GM18909 (cell line): ENCODE measurements around the gene VPS18.

Source experiments
- ATAC-seq: cut with Tn5 transposase; IDR thresholded peaks from one replicate; pipeline ENCODE4 v1.9.1; 2021; ENCODE audit warnings: mild to moderate bottlenecking; ENCODE audit not compliant: unreplicated experiment, poor library complexity

The VPS18 gene

DNA sequence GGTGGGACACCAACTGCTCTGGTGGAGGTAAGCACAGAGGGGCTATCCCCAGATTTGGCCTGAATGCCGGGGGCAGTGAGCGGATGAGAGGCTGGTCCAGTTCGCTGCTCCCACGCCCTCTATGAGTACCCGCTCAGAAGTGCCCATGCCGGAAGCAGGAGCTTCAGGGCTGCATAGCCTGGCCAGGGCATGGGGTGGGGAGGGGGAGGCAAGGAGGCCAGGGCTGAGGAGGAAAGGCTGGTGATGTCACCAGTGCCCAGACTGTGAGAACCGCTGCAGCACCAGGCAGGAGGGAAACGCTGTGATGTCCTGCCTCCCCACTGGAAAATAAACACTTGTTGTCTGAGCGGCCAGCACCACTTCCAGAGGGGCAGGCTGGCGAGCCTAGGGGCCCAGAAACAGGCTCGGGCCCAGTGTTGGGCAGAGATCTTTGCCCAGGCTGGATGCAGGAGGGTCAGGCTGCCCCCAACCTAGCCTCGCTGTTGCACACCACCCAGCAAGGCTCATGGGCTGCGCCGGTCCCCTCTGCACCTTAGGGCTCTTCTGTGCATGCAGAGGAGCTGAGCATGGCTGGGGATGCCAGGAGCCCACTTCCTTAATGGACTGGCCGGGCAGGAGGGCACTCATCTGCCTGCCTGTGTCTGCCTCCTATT is 24.0 kb downstream of the VPS18 start:
- no peak for ATAC-seq

DNA sequence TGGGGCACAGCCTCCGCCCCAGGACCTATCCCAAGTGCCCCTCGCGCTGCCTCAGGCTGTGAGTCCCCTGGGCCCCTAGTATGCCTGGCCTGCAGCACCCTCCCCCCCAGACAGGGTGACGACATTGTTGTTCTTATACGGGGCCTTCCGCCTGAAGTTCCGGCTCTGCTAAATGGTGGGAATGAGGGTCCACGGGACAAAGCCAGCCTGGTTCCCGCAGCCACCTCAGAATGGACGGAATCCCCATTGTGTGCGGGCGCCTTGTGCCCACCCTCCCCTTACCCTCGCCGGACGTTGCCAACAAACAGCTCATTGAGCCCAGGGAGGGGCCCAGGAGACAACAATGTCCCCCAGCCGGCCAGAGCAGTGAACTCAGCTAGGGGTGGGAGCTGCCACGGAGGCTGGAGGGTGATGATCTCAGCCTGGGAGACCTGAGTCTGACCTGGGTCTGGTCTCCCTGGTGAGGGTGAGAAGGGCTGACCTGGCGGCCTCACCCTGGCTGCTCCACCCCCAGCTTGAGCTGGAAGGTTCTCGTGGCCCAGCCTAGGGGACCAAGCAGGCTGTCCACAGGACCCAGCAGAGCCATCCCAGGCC is 24.6 kb downstream of the VPS18 start:
- ATAC-seq = no peak

DNA sequence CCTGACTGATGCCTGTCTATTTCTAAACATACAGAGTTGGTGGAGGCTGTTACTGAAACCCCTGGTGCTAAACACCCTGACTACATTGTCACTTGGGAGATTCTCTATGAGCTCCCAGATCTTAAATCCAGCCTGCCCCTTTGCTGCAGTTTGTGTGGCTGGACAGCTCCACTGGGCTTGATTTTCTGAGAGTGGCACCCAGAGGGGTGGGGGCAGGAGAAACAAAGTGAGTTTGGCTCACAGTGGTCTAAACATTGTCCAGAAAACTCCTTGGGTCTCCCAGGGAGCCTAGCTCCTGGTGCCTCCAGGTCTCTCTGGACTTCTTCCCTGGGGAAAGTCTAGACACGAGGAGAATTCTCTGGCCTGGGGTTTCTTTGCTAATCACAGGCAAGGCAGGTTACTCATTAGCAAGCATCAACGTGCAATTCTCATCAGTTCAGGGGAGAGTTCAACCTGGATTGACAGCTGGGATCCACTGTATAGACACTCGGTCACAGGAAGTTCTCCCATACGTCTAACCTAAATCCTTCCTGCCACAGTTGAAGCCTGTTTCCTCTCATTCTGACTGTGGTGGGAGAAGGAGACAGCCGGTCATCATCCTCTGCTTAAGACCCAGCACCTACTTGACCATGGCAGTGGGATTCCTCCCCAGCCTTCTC is 27.8 kb downstream of the VPS18 start:
- no peak for ATAC-seq

DNA sequence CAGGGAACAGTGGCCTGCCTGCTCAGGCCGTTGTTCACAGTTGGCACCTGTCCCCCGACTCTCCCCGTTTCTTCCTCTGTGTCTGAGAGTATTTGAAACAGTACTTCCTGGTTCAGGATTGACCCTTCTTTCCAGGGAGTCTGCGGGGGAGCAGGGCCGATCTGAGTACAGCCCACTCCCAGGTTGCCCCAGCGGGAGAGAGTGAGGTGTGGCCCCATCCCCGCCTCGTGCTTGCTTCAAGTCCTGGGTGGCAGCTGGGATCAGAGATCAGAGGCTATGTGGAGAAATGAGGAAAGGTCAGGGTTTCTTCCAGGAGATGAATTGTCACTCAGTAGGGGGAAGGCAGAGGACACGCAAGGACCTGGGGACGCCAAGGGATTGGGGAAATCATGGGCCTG is 28.4 kb downstream of the VPS18 start:
- ATAC-seq = no peak

DNA sequence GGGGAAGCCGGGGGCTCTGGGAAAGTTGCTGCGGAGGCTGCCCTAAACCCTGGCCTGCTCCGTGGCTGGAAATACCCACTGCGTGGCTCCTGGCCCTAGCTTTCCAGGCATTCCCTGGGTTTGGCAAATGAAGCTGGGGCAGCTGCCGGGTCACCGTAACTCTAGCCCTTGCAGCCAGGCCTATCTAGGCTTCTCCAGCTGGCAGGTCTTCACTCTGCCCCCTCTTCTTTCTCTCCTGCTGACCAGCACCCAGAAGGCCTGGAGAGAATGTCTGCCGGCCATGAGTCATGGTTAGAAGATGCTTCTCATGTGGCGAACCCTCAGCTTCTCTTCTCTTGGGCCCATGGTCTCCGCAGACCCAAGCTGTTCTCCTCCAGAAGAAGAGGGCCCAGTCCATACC is 29.3 kb downstream of the VPS18 start:
- no peak for ATAC-seq

DNA sequence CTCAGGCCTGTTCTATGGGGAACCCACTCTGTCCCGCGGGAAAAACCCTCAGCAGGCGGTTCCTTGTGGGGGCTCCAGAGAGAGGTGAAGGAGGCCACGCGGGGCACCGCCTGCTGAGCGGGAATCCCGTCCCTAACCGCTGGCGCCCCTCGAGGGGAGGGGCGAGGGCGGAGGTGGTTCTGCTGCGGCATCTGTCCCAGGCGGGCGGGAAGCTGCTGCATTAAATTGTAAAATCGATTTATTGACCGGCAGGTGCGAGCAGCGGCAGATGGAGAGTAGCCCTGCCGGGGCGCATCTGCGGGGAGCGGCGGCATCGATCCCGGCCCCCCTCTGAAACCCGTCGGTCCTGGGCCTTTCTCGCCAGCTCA is 31.2 kb downstream of the VPS18 start:
- ATAC-seq = no peak

DNA sequence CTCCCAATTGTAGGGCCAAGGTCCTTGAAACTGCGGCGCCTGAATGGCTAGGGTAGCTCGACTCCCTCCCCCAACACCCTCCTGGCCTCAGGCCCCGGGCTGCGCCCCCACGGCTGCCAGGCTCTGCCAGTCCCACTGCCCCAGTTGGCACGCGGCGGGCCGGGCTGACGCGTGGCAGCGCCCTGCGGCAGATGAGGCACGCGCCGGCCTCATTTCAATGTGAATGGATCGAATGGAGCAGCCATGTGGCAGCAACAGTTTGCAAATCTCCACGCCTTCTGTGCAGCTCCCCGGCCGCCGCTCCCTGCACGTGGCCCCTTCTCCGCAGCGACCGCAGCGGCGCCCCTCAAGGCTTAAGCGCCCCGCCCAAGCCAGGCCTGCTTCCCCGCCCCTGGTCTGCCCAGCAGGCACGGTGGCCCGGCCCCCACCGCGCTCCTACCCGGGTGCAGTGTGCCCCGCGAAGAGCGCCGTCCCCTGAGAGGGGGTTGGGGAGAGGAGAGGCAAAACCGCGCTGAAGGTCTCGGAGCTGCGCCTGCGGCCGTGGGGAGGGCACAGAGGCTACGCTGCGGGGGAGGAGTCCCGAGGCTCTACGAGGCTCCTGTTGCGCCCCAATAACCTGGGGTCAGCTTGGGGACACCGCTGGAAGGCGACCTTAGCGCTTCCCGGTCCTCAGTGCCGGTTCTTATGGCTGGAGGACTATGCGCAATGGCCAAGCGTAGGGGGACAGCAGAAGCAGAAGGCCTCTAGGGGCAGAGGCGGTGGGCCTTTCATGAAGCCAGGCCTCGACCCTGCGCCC is 31.8 kb downstream of the VPS18 start:
- no peak for ATAC-seq

DNA sequence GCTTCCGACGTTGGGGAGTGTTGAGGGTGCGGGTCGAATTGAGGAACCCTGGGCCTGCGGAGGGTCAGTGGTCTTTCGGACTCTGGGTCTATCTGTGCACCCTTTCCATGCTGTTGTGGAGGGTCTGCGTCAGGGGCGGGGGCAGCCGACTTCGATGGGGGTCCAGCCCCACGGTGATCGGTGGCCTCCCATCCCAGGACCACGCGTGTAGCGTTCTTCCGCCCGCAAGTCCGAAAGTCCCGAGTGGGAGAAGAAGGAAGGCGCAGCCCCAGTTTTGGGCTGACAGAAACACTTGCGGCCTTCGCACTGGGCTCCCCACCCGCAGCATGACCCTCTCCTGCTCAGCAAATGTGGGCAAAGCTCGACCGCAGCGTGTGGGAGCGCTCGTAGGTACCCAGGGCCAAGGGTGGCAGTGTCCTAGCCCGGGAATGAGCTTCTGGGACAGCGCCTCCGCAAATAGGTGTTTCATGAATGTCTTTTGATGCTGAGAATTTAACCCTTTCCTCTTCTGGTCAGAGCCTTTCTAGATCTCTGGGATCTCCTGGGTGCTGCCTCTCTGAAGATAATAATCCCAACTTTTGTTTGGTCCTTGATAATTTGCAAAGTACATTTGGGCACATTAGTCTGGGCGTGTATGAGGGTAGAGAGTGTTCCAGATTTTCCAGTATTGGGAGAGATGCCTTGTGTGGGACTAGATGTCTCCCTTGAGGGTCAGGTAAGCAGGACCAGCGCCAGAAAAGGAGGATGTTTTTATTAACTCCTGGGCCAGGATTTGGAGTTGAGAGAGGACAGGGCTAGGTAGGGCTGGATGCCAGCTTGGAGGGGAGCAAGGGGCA is 32.6 kb downstream of the VPS18 start:
- ATAC-seq = no peak

DNA sequence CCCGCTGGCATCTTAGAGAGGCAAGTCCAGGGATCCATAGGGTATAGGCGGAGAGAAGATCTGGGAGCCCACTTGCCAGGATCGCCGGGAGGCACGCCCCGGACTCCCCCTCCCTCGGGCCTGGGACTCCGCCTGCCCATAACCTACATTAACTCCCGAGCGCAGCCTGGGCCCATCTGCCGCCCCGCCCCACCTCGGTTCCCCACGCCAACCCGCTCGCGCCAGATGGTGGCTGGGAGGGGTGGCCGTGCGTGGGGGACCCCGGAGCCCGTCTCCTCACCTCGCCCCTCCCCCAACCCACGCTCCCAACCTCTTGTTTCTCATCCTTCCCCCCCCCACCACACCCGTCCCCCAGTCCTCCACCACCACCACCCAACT is 33.2 kb downstream of the VPS18 start:
- no peak for ATAC-seq

DNA sequence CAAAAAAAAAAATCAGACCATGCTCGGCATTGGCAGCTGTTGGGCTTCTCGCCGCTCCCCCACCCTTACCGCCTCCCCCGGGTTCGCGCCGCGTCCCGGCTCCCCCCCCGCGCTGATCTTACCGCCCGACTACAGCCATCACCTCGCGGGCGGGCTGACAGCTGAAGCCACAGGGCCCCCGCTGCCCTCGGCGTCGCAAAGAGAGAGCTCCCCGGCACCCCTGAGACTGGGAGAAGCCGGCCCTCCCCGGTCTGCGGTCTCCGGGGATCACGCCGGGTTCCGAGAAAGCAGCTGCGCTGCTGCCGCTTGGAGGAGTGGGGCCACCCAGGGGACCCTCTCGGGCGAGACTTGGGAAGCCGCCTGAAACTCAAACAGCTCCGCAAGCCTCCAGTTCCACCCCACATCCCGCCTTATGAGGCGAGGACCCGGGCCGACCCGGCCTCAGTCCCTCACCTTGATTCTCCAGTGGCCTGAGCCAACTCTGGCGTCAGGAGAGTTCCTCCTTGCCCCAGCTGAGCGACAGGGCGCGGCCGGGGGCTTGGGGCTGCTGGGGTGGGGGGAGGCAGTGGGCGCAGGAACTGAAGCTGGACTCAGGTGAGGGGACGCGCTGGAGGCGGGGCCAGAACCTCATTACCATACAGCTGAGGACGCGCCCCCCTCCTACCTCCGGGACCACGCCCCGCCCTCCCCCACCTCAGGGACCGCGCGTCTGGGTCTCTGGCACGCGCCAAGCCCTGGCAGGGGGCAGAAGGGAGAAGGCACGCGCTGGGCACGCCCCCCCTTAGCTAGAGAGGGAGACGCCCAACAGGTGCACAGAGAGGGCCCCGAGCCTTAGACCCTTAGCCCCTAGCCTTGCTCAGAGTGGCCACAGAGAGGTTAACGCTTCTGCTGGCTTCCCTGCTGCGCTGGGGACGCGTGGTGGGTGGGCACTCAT is 33.9 kb downstream of the VPS18 start:
- no peak for ATAC-seq

DNA sequence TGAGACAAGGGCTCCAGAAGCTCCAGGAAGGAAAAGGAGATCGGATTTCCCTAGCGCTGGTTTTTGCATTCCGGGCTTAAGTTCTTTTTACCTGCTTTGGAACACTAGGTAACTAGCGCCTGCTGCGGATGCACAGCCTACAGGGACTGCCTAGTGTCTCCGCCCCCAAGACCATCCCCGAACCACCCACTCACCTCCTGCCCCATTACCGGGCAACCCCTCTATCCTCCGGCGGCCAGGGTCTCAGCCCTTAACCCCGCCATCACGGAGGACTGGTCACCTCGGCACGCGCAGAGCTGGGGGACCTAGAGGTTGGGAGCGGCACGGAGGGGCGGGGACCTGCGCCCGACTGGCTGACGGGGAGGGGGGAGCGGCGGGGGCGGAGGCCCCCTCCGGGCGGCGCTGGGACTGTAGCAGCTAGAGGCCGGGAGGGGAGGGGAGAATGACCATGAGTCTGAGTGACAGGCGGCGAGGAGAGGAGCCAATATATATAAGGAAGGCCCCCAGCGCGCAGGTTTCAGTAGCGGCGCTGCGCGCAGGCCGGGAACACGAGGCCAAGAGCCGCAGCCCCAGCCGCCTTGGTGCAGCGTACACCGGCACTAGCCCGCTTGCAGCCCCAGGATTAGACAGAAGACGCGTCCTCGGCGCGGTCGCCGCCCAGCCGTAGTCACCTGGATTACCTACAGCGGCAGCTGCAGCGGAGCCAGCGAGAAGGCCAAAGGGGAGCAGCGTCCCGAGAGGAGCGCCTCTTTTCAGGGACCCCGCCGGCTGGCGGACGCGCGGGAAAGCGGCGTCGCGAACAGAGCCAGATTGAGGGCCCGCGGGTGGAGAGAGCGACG is 34.8 kb downstream of the VPS18 start, which contains the start of gene DLL4:
DLL4 (plus strand) TSS at position 520 of the 839 bp plus-strand sequence. CDS start 329 bp downstream, outside the sequence.
- ATAC-seq = peak; percentile 35

DNA sequence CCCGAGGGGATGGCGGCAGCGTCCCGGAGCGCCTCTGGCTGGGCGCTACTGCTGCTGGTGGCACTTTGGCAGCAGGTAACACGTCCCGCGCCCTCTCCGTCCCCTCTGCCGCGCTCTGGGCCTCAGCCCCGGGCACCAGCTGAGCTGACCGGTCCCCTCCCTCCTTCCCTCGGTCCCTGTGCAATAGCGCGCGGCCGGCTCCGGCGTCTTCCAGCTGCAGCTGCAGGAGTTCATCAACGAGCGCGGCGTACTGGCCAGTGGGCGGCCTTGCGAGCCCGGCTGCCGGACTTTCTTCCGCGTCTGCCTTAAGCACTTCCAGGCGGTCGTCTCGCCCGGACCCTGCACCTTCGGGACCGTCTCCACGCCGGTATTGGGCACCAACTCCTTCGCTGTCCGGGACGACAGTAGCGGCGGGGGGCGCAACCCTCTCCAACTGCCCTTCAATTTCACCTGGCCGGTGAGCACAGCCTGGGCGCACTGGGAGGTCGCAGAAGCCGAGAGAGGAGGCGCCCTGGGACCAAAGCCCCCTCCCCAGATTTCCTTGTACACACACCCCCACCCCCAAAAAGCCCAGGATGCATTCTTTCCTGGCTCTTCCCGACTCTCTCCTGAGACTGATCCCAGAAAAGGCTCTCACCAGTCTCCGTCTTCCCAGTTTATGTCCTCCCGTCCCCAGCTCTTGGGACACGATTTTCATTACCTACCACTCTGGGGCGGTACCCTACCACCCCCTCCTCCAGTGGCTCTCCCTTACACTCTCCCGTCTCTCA is 35.6 kb downstream of the VPS18 start:
- ATAC-seq = peak; percentile 9

DNA sequence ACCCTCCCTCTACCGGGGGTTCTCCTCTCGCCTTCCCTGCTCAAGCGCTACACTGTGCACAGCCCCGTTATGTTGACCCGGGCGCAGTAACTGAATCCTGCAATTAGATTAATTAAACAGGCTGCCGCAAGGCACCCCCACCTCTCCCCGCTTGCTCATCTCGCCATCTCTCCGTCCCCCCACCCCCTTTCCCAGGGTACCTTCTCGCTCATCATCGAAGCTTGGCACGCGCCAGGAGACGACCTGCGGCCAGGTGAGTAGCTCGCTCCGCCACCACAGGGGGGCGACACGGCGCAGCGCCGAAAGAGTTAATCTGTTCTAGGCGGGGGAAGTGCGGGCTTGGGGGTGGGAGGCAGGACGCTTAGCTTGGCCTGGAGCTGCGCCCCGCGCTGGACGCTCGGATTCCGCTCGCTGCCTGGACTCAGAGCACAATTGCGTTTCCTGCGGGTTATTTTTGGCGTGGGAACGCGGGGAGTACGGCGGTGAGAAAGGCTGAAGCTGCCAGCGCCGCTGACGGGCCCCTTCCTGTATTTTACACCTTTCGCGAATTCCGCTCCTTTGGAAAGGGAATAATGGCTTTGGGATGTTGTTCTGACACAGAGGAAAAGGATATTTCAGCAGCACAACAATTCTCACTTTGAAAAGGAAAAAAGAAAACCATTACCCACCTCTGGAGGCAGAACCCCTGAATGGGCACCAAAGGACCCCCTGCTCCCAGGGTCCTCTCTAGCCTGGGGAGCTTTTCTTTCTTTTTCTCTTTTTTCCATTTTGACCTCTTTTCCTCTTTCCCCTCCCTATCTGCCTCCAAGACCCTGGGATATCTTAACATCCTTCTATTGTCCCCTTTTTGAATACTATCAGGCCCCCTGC is 36.4 kb downstream of the VPS18 start:
- no peak for ATAC-seq

DNA sequence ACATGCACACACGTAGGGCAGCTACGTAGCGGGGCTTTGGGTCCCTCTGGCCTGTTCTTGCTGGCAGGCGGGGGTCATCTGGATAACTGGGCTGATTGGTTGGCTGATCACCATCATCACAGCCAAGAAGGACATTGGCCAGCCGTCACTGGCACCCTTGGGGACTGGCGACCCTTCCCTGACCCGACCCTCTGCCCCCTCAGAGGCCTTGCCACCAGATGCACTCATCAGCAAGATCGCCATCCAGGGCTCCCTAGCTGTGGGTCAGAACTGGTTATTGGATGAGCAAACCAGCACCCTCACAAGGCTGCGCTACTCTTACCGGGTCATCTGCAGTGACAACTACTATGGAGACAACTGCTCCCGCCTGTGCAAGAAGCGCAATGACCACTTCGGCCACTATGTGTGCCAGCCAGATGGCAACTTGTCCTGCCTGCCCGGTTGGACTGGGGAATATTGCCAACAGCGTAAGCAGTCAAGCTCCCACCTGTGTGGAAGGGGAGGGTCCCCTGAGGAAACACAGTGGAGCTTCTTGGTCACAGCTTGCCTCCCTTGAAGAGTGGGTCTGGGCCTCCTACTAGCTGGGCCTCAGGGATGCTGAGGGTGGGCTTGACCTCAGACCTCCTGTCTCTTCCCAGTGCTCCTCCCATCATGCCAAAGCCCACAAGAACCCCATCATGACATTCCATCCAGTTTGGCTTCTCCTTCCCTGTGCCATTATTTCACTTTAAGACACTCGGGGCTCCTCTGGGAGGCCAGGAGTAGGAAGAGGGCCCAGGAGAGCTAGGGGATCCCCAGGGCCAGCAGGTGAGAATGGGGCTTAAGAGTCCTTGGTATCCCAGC is 37.3 kb downstream of the VPS18 start:
- no peak for ATAC-seq

DNA sequence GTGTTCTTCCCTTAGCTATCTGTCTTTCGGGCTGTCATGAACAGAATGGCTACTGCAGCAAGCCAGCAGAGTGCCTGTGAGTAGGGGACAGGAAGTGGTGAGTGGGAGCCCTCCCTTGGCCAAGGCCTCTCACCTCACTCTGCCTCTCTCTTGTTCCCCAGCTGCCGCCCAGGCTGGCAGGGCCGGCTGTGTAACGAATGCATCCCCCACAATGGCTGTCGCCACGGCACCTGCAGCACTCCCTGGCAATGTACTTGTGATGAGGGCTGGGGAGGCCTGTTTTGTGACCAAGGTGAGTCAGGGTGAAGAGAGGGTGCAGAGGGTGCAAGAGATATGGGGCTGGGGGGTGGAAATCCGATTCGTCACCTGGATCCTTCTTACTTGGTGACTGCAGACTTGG is 37.9 kb downstream of the VPS18 start:
- ATAC-seq = no peak
